Dermis blood vessel endothelial cell (primary cell): ENCODE data around the gene PRIMA1. TPM values are rescaled to one million over a fixed set of nuclear protein-coding genes. Genes with fewer than 3 reads are reported as not detected.

Experiments
- DNase-seq: peaks from one replicate; pipeline ENCODE4 v3.0.0; 2010
- total RNA-seq: library from RNA; depleted of rRNA; stranded (reverse); fragments of >200 nt; gene quantifications from 2 replicates; pipeline ENCODE4 v1.2.3, GENCODE V29; 2014

Gene PRIMA1
- total RNA-seq, 1 donor from 2014 or later = not detected

DNA sequence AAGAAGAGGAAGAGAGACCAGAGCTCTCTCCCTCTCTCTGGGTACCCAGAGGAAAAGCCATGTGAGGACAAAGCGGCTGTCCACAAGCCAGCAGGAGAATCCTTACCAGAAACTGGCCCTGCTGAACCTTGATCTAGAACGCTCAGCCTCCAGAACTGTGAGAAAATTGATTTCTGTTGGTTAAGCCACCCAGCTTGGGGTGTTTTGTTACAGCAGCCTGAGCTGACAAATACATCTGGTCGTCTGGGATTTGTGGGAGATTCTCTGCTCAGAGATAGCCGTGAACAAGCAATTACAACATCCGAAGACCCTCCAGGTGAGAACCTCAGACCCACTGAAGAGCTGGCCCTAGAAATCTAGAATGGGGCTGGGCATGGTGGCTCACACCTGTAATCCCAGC, 6.5 kb upstream of the PRIMA1 start:
- DNase-seq = no peak

DNA sequence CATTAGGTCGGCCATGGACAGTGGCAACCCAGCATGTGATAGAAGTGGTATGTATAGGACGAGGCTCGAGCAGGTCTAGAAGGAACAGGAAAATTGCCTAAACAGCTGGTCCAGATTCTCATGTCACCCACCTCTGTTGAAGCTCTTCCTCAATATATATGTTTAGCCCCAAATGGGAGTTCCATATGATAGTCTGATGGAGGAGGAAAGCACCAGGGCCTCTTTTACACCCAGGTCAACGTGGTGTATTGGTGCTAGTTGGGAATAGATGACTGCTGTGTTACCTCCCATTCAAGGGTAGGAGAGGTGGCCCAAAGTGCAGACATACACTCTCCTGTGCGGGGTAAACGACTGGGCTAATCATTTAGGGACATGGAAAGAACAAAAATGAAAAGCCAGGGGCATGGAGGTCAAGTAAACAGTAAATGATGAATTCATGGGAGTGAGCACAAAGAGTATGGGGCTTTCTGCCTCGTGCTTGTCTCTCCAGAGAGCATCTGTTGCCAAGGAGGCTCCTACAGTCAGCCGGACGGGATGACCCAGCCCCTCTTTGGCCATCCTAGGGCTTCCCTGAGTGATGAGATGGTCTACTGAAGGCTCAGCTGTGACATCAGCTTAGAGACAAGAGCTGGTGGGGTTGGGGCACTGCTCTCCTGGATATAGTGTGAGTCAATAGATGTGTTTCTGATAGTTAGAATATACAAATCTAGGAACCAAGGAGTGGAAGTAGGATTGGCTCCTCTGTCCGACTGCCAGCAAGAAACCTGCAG, 5.5 kb upstream of the PRIMA1 start:
- no peak for DNase-seq

DNA sequence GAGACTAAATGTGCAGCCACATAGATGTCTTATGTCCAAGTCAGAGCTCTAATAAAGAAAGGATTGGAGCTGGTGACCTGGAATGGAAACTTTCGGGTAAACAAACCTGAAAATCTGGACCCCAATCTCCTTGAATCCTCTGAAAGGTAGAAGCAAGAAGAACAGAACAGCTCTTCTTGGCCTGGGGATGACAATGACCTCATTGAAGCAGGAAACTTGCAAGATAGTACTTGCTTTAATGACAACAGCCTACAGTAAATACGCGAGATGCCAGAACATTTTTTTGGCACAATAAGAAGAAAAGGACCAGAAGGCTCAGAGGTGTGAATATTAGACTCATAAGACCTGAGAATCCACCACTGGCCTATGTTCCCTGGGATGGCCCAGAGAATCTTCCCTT, 4.1 kb upstream of the PRIMA1 start:
- no peak for DNase-seq

DNA sequence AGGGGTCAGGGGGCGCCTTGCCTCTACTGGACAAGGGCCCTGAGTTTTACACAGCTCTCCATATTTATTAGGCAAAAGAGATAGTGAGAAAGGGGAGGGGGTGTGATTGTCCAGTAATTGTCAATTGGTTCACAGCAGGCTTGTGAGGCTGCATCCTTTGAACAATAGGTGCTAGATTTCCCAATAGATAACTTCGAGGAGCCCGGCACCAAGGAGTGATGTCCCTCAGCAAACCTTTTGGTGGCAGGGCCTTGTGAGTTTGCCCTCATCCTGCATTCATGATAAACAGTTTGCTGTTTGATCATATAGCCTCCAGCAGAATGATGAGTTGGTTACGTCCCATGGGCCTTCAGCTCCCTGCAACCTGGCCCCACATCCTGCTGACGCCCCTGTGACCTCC, 2.7 kb upstream of the PRIMA1 start:
- DNase-seq = no peak

DNA sequence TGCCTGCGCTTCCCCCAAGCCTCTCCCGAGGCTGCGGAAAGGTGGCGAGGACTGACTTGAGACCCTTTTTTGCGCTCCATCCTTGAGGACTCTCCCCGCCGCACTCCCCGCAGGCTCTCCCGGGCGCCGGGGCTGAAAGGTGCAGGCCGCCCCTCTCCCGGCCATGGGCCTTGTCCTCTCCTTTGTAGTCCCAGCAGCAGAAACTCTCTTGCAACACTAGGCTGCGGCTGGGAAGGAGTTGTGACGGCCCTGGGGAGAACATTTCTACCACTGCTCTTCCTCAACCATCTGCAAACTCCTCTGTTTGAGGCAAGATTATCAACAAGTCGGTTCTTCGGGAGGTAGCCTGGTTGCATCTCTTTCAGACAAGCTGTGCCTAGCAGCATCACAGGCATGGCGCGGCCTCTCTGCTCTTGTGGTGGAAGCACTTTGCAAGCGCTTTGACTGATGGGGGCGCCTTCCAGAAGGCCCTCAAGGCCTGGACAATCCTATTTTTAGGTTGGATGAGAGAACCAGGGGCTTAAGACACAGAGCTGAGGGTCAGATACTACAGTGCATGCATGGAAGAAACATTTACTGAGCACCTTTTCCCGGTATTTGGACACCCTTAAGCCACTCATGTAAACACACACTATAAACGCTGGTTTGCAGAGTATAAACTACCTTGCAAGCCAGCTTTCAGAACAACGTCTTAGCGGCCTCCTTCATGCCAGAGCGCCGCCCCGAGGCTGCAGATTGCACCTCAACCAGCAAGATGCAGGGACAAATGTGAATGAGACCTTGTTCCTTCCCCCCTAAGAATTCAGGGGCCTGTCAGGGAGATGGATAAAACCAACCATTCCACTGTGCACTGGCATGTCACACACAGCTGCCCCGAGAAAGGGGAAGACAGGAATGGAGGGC, 1.2 kb upstream of the PRIMA1 start:
- DNase-seq = no peak

DNA sequence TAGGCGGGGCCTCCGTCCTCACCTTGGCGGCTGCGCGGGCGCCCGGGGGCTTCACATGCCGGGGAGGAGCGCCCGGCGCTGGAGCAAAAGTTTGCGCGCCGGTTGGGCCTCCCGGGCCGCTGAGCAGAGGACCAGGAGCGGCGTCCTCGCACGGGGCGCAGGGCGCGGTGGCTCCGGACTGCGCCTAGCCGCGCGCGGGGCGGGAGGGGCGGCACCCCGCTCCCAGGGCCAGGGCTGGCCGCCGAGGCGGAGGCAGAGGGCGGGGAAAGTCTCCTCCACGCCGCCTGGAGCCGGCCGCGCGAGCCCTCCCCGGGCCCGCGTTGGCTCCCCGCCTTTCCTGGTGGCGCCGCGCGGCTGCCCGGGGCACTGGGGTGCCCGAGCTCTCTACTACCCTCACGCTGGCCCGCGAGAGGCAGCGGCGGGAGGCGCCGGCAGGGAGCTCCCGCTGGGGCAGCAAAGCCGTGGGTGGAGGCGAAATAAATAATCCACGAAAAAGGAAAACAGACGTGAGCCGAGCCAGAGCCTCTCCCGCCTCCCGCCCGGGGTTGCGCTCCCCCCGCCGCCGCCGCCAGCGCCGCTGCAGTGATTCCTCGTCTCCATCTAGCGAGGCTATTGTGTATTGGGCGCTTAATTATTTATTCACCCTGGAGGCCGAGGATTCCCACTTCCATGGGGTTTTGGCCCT, 400 bp upstream of the PRIMA1 start:
- DNase-seq = no peak

DNA sequence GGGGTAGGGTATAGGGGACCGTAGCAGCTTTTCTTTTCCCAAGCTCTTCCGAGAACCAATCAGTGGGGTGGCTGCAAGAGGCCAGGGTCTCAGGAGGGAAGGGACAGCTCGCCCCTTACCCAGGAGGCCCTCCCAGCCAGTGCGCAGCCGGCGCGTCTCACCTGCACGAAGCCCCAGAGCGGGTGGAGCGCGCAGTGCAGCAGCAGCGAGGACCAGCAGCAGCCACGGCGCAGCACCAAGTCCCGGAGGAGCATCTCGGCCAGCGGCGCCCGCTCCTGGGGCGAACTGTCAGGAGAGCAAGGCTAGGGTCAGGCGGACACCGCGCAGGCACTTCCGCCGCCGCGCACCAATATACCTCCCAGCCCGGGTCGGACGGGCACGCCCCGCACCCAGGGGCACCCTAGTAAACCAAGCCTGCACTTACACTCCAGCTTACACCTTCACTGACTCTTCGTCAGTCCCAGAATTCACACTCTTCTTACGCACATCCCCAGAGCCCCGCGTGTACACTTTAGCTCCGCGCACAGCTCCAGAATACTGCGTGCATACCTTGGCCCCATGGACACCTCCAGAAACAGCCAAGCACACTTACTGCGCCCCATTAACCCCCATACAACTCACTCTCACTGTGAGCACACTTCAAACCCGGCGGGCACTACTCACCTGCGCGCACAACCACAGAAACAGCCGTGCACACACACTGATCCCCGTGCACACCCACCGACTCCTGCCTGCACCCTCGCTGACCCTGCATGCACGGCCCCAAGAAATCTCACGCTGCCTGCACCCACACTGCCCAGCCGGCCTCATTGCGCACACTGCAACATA, 606 bp downstream of the PRIMA1 start:
- DNase-seq = no peak

DNA sequence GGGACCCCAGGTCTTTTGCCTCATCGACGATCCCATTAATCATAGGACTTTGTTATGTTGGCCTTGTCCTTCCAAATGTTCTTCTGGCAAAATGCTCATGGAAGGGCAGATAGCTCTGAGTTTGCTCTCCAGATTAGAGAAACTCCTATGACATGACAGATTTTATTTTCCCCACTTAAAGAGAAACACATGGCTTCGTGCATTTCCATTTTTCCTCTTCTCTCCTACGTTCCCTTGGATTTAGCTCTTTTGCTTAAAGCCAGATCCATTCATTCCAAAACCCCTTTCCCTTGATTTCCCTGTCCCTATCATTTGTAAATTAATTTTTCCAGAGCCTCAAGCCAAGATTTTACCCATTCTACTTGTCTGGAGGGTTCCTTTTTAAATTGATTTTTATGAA, 2.9 kb downstream of the PRIMA1 start:
- no peak for DNase-seq

DNA sequence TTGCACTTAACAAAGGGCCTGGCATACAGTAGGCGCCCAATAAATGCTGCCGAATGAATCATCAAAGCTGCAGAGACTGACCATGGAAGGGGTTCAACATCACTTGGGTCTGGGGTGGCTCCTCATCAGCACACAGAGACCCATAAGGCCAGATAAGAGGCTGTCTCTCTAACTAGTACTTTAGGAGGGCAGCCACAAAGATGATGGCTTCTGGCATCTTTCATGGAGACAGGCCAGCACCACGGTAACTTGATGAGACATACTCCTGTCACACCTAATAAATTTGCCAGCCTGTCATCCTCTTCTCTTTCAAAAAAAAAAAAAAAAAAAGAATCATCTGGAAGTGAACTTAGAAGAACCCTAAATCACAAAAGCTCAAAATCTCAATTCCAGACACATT, 3.4 kb downstream of the PRIMA1 start:
- no peak for DNase-seq

DNA sequence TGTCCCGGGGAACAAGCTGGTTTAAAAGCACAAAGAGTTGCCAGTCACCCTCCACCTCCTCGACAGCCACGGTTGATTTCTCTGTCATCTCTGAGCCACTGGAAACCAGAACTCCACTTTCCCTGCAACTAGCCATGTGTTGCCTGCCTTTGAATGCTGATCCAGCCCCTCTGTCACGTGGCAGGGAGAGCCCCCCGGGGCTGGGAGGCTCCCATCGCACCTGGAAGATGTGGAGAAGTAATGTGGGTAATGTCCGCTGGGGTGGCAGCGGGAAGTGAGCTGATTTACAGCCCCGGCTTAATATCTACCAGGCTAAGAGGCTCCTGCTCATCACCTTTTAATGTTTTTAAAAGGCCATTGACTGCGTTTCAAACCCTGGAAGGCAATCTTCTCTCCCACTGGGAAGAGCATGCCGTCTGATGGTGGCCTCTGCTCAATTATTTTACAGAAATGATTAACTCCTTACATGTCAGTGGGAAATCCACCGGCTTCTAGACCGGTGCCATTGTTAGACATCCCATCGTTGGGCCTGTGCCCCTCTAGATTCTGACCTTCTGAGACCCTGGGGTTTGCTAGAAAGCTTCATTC, 7.4 kb downstream of the PRIMA1 start:
- no peak for DNase-seq

DNA sequence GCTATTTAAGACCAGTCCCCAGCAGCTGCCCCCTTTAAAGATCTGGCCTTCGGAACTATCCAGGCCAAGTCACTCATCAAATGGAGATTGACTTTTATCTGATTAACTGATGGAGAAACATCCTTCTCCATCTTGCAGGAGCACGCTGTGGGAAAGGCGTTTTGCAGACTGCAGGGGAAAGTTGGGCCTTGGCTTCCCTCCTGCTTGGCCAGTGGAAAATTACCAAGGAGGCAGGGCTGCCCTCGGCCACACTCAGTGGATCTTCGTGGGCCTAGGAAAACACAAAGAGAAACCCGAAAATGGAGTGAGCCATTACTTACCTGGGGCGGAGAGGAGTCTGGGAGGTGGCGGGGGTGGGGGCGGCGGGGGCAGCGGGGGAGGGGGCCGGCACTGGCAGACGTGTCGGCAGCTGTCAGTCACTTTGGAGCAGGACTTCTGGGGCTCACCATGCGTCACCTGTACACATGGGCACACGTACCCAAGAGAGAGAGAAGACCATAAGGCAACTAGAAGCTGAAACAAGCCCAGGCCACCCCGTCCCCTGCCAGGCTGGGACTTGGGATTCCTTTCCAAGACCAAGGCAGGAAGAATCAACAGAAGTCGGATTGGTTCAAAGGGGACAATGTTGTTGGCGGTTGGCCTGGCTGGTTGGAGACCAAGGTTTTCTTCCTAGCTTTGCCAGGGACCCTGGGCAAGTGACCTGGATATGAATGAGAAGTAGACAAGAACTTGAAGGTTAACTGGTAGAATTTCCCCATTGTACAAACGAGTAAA, 9.2 kb downstream of the PRIMA1 start:
- DNase-seq = no peak

DNA sequence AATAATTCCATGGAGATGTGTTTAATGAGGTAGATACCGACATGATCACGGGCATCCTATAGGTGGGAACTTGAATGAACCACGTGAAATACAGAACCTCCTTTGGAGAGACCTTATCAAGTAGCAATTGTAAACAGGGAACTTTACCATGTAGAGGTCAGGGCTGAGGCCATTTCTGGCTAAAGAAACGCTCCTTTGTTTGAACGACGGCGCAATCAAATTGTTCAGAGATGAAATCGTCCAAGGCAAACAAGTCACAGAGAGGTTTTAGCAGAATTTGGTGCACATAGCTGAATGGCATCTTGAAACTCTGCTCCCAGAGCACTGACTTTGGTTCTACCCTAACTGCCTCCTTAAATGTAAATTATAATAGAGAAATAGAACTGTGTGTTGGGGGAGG, 9.8 kb downstream of the PRIMA1 start:
- DNase-seq = no peak

DNA sequence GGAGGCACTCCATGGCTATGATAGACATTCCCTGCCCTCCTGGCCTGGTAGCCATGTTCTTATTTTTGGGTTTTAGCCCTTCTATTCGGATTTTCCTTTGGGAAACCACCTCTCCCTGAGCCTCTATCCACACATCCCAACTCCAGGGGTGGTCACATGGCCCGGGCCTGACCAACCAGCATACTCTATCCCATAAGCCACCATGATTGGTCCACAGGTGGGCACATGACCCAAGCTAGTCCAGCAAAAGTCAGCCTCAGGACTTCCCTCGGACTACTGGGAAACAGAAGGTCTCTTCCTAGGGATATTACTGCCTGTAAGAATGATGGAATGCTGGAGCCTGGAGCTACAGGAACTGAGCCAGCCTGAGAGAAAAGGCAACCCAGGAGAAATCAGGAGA, 12.5 kb downstream of the PRIMA1 start:
- DNase-seq = no peak

DNA sequence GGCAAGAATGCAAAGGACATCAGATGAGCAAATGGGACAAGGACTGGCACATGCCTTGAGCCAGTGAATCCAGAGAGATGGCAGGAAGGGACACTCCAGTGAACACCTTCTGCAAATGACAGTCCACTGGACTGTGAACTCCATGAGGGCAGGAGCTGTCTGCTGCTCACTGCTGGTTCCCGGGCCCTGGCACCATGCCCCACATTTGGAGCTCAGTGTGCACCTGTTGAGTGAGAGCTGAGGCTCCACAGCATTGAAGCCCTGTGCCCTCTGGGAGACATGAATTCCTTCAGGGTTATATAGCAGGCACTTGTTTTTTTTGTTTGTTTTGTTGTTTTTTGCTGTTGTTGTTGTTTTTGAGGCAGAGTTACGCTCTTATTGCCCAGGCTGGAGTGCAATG, 13.1 kb downstream of the PRIMA1 start:
- DNase-seq = no peak

DNA sequence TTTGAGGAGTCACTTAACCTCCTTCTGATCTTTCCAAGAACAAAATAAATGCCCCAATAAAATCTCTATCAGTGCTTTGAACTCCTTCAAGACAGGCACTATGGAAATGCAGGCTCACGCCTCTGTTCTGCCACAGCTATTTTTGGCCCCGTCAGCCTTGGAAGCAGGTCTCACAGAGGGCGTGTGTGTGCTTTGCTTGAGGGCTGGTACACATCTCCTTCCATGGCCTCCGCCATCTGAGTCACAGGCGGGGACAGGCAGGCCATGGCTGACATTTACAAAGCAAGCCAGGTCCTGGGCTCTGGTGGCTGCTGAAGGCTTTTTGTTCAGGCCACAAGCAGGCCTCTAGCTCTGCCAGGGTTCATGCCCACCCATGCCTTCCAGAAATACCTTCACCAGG, 16.0 kb downstream of the PRIMA1 start:
- no peak for DNase-seq

DNA sequence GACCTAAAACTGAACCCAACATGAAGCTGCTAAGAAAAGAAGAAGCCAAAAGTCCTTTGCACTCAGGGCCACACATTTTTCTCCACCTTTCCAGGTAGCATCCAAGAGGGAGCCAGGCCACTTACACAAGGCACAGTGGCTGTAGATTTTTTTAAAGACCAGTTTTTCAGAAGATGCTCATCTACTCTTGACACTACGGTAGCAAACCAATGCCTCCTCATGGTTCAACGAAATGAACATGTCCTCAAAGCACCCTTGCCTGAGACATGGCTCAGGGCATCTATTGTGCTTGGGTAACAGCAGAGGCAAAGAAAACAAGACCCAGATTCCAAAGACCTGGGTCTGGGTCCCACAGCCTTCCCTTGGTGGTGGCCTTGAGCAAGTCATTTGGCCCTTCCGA, 22.3 kb downstream of the PRIMA1 start:
- DNase-seq = no peak

DNA sequence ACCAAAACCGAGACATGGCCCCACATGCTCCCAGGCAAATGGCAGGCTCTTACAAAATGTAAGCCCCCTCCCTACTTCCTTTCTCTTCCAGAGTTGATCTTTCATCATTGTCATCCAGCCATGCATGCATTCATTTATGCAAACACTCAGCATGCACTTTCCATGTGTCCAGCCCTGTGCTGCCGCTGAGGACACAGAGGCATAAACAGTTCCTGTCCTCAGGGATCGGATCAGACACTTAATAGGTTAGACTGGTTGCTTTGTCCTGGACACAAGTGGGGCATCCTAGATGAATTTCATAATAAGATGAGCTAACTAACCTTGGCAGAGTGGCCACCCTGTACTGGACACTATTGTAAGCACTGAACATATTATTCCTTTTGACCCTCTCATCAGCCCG, 23.1 kb downstream of the PRIMA1 start:
- no peak for DNase-seq

DNA sequence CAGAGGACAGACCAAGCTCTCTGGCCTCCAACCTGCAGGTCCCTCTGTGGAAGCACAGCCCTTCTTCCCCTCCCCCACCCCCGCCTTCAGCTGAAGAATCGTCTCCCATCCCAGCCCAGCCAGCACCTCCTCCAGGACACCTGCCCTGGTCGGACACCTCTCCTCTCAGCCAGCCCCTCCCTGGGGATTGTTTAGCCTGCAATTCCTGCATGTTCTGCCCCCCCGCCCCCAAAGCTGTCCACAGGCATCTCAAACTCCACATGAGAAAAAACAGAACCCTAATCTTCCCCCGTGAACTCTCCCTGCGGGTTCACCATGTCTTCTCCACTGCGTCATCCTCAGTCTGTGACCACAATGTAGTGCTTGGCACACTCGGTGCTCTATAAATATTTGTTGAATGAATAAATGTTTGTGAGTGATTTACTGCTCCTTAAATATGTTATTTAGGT, 24.1 kb downstream of the PRIMA1 start:
- DNase-seq = no peak

DNA sequence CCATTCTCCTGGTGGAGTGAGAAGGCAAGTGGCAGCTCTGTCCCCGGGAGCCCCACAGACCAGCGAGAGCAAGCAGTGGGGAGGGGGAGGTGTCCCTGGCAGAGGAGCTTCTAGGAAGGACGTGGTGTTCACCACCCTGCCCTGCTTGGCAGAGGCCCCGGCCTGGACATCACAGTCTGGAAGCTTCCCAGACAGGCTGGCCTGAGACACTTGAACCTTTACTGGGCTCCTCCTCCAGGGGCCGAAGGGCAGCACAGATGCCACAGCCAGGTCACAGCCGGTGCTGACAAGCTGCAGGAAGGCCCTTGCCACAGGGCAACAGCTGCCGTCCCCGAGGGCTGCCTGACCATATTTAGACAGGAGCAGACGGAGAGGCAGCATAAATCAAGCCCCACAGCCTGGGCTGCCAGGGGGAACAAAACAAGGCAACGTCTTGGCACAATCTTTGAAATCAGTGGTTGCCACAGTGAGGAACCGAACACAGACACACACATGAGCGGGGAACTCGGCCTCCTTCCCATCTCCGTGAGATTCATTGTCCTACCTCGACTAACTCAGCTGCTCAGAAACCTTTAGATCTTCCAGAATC, 28.5 kb downstream of the PRIMA1 start:
- no peak for DNase-seq

DNA sequence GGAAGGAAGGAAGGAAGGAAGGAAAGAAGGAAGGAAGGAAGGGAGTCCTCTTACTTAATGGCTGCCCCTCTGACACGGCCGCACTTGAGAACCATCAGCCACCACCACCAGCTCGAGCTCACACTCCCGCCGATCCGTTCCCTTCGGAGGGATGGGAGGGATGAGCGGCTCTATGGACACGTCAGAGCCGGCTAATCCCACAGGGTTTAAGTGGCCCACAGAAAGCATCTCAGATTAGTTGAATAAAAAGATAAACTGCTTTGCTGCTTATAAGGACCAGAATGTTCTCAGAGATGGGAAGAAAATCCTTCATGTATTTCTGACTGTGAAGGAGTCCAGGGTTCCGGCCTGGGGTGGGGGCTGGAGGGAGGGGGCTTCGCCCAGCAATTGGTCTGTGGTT, 31.1 kb downstream of the PRIMA1 start:
- no peak for DNase-seq

DNA sequence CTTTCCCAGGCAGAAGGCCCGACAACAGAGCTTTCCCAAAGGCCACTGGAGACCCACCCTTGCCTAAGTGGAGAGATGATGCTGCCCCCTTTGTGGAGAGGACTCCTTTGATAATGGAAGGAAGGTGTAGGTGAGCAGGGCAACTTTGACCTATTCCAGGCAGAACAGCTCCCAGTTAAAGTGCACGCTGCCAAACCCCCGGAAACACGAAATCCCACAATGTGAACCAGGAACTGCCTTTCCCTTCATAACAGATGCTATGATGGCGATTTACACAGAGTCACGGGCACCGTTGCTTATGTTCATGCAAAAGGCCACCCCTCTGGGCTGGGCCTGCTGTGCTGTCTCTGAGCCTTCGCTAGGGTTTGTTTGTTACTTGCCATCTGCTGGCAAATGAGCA, 34.6 kb downstream of the PRIMA1 start:
- DNase-seq = no peak
